ENCODE measurements around the gene SLC6A6. TPM values are rescaled to one million over a fixed set of nuclear protein-coding genes. Genes with fewer than 3 reads are reported as not detected.

Gene SLC6A6
- polyA plus RNA-seq, 1 of the 3 experiments (the other 2 are of a cell fraction) = 19.1 TPM

- no peak for TF ChIP-seq ZBTB33 (IDR thresholded peaks at IDR 0.05; ENCODE audit: borderline replicate concordance, low read depth)
These were observed 69.3 kb downstream of the SLC6A6 start (continued) for GRCh38 chr3:14471690-14472089.

GRCh38 chr3:14472471-14473351 lies 70.3 kb downstream of the SLC6A6 start:
- ChIA-PET POLR2A (no interaction called here), CTCF (interaction anchor here (0.8 to 2.3 kb wide), 8 partner anchors 10 to 319 kb away, joined by 3 to 6 read pairs (median 4); no protein-coding TSS in a partner anchor)
- no peaks in the 10 kb centered on the region for H3K9me3 ChIP-seq
- TF ChIP-seq MAX (IDR thresholded peaks at IDR 0.05; ENCODE audit: low read depth) (0 out of 2 replicates have a peak, but pooled peaks have one; percentile 22), FOSL2 (IDR thresholded peaks at IDR 0.05; ENCODE audit: borderline replicate concordance, low read depth) (peak; percentile 93), EP300 (IDR thresholded peaks at IDR 0.05; ENCODE audit: borderline replicate concordance in 1 of 2, low read depth in 1 of 2, low read length in 1 of 2) (peak in 1 of 2 experiments; percentile 13; a peak in 1 of 4 replicates), PBX3 (IDR thresholded peaks at IDR 0.05) (peak; percentile 26), TEAD4 (IDR thresholded peaks at IDR 0.05; ENCODE audit: borderline replicate concordance, insufficient read depth) (peak; percentile 68), RXRA (IDR thresholded peaks at IDR 0.05; ENCODE audit: borderline replicate concordance, low read depth) (peak; percentile 20; the same call in 1 of the 2 replicates), RFX5 (IDR thresholded peaks at IDR 0.05; ENCODE audit: low read length) (no peak), JUND (IDR thresholded peaks at IDR 0.05) (peak; percentile 97), ZBTB33 (IDR thresholded peaks at IDR 0.05; ENCODE audit: borderline replicate concordance, low read depth) (no peak), TAF1 (IDR thresholded peaks at IDR 0.05; ENCODE audit: borderline replicate concordance, low read depth, low read length) (peak; percentile 26; the same call in 1 of the 2 replicates), TCF12 (IDR thresholded peaks at IDR 0.05) (peak; percentile 64), FOXM1 (IDR thresholded peaks at IDR 0.05; ENCODE audit: low read depth) (no peak)
- peak overlapping the region; percentile 43 to 83; a peak in 3 of 4 replicates for H3K27ac ChIP-seq (ENCODE audit: low read depth in 2 of 2, low read length in 1 of 2)
- H3K4me3 ChIP-seq (ENCODE audit: low read depth in 2 of 2, low read length in 1 of 2) = no peak overlapping the region
- H3K27me3 ChIP-seq (ENCODE audit: insufficient read depth) = no peaks in the 10 kb centered on the region
- peak overlapping the region; percentile 63 for H3K4me2 ChIP-seq
- no peaks in the 10 kb centered on the region for H3K9me2 ChIP-seq
- H3K36me3 ChIP-seq (replicated peaks in 1 of 2; ENCODE audit: control insufficient read depth in 1 of 2, insufficient read depth in 2 of 2, low read length in 1 of 2) = peaks cover 11 to 17% of the 10 kb centered on the region in 2 experiments
- H3K79me2 ChIP-seq (ENCODE audit: insufficient read depth) = no peaks in the 10 kb centered on the region
- peaks cover 10% of the 10 kb centered on the region for H3F3A ChIP-seq (replicated peaks; ENCODE audit: insufficient read depth)
- H3K9ac ChIP-seq = peak overlapping the region; percentile 33; the same call in 1 of the 2 replicates
- H4K20me1 ChIP-seq (ENCODE audit: insufficient read depth) = no peaks in the 10 kb centered on the region
- H2AFZ ChIP-seq (ENCODE audit: low read depth) = no peak overlapping the region
- no peak for DNase-seq
- WGBS (ENCODE audit: low lambda C conversion rate) = 29% methylated on average over 12 of the region's 22 CpGs
- H3K4me1 ChIP-seq (ENCODE audit: control insufficient read depth in 1 of 2, insufficient read depth in 2 of 2, low read depth in 1 of 2, low read length in 1 of 2) = peaks cover 4 to 23% of the 10 kb centered on the region in 2 experiments; a peak in 3 of 4 replicates

Measured in SK-N-SH (cell line).